HCT116 (cell line): ENCODE measurements around the gene SNX20. TPM values are rescaled to one million over a fixed set of nuclear protein-coding genes. Genes with fewer than 3 reads are reported as not detected.

Experiments
- ATAC-seq: fragments of 200-7000 bp; cut with Tn5 transposase; 2 replicates; pipeline ENCODE4 v1.9.1; 2020; ENCODE audit warnings: mild to moderate bottlenecking, moderate library complexity
- BruUV-seq: library from RNA; stranded (reverse); fragments of 400-500 nt; replicated peaks from 2 replicates; lab custom pipeline; 2021; lab: Mats Ljungman, UMichigan
- CTCF ChIA-PET: fragments of 300-600 bp; sonication (Branson Sonifier 250); formaldehyde crosslinking; loops from one replicate; lab custom pipeline; 2021; ENCODE audit warnings: antibody characterized with exemption; lab: Charles Lee
- POLR2A ChIA-PET: fragments of 300-600, 350-600 bp; sonication (Branson Sonifier 250); formaldehyde crosslinking; loops from one replicate; lab custom pipeline; 2021; ENCODE audit warnings: antibody characterized with exemption; lab: Charles Lee
- RAD21 ChIA-PET, 2 experiments: fragments of 300-600 bp; sonication (Branson Sonifier 250); formaldehyde crosslinking; loops; one replicate each; lab custom pipeline; 2023; ENCODE audit warnings: low total read pairs in 2 of 2; ENCODE audit not compliant: uncharacterized antibody in 2 of 2, unreplicated experiment in 2 of 2, low non-redundant PET in 1 of 2; lab: Charles Lee
- DNase-seq: peaks from one replicate; pipeline ENCODE4 v3.0.0-alpha.2; 2010; ENCODE audit warnings: low read depth, low spot score
- H2AFZ ChIP-seq: fragments of 200-600 bp; shearing (Covaris generic), sonication (generic); 2 replicates; pipeline ENCODE4 v1.6.1; 2017; ENCODE audit warnings: low read depth, mixed run types, mixed read lengths, antibody characterized with exemption, low read length; ENCODE audit not compliant: poor library complexity, severe bottlenecking
- H3K27ac ChIP-seq: 2 replicates; pipeline ENCODE4 v1.5.1; 2012; ENCODE audit warnings: low read depth, low read length
- H3K27me3 ChIP-seq: fragments of 200-600 bp; sonication (generic); 2 replicates; pipeline ENCODE4 v1.6.1; 2016; ENCODE audit warnings: mixed run types, low read length, mixed read lengths; ENCODE audit not compliant: insufficient read depth
- H3K36me3 ChIP-seq, 2 experiments: fragments of 200-500 bp in 1 of 2; fragments of 200-600 bp in 1 of 2; sonication (Bioruptor generic) in 1 of 2; sonication (generic) in 1 of 2; 2 replicates each; pipeline versions ENCODE4 v1.5.1 to v1.6.1; 2014 to 2016; ENCODE audit warnings: low read length in 2 of 2, inconsistent platforms in 1 of 2, mixed read lengths in 1 of 2, mixed run types in 1 of 2; ENCODE audit not compliant: insufficient read depth in 2 of 2, control insufficient read depth in 1 of 2
- H3K4me1 ChIP-seq, 2 experiments: fragments of 200-600 bp in 1 of 2; sonication (generic) in 1 of 2; 2 replicates each; pipeline versions ENCODE4 v1.5.1 to v1.6.1; 2012 to 2017; ENCODE audit warnings: low read length in 2 of 2, inconsistent platforms in 1 of 2, mild to moderate bottlenecking in 1 of 2, mixed read lengths in 1 of 2, mixed run types in 1 of 2, moderate library complexity in 1 of 2; ENCODE audit not compliant: insufficient read depth in 2 of 2, control insufficient read depth in 1 of 2
- H3K4me2 ChIP-seq: fragments of 200-600 bp; sonication (generic); 2 replicates; pipeline ENCODE4 v1.6.1; 2017; ENCODE audit warnings: mixed run types, low read length, mixed read lengths
- H3K4me3 ChIP-seq, 2 experiments: fragments of 200-600 bp in 1 of 2; sonication (generic) in 1 of 2; replicated peaks in 1 of 2; 2 replicates each; pipeline ENCODE4 v1.5.1; 2011 to 2016; ENCODE audit warnings: low read length in 2 of 2, control low read depth in 1 of 2, low read depth in 1 of 2, mild to moderate bottlenecking in 1 of 2, mixed read lengths in 1 of 2, mixed run types in 1 of 2
- H3K79me2 ChIP-seq: fragments of 200-600 bp; sonication (generic); 2 replicates; pipeline ENCODE4 v1.6.1; 2017; ENCODE audit warnings: mild to moderate bottlenecking, mixed run types, low read length, moderate library complexity, mixed read lengths; ENCODE audit not compliant: insufficient read depth
- H3K9ac ChIP-seq: fragments of 200-600 bp; sonication (generic); 2 replicates; pipeline ENCODE4 v1.6.1; 2016; ENCODE audit warnings: low read length, mixed read lengths
- H3K9me2 ChIP-seq: fragments of 200-600 bp; sonication (generic), shearing (Covaris generic); 2 replicates; pipeline ENCODE4 v1.6.1; 2017; ENCODE audit warnings: mixed run types, mild to moderate bottlenecking, moderate library complexity; ENCODE audit not compliant: insufficient read depth
- H3K9me3 ChIP-seq, 2 experiments: fragments of 200-500 bp in 1 of 2; fragments of 200-600 bp in 1 of 2; sonication (Bioruptor generic) in 1 of 2; sonication (generic) in 1 of 2; 2 replicates each; pipeline ENCODE4 v1.6.1; 2014 to 2017; ENCODE audit warnings: low read length in 2 of 2, mixed read lengths in 2 of 2, inconsistent platforms in 1 of 2, low read depth in 1 of 2, mild to moderate bottlenecking in 1 of 2, mixed run types in 1 of 2, moderate library complexity in 1 of 2; ENCODE audit not compliant: control insufficient read depth in 1 of 2, insufficient read depth in 1 of 2
- H4K20me1 ChIP-seq: fragments of 200-600 bp; sonication (generic), shearing (Covaris generic); 2 replicates; pipeline ENCODE4 v1.6.1; 2017; ENCODE audit warnings: mixed run types, mild to moderate bottlenecking, moderate library complexity; ENCODE audit not compliant: insufficient read depth
- ATF3 ChIP-seq: IDR thresholded peaks from 2 replicates; pipeline ENCODE4 v1.6.1; 2012
- CBX3 ChIP-seq: IDR thresholded peaks from 2 replicates; pipeline ENCODE4 v1.6.1; 2012; ENCODE audit warnings: low read depth
- CTCF ChIP-seq, 3 experiments: fragments of 200-600 bp in 1 of 3; sonication (generic) in 1 of 3; IDR thresholded peaks in 2 of 3; conservative IDR thresholded peaks in 1 of 3; 2 replicates each; pipeline ENCODE4 v1.5.1; 2012 to 2017; ENCODE audit warnings: low read depth in 2 of 3, low read length in 2 of 3, antibody characterized with exemption in 1 of 3, borderline replicate concordance in 1 of 3, control low read depth in 1 of 3, mild to moderate bottlenecking in 1 of 3, mixed read lengths in 1 of 3, mixed run types in 1 of 3, moderate library complexity in 1 of 3; ENCODE audit not compliant: insufficient read depth in 1 of 3
- EGR1 ChIP-seq: IDR thresholded peaks from 2 replicates; pipeline ENCODE4 v1.6.1; 2012; ENCODE audit warnings: low read depth
- ELF1 ChIP-seq: IDR thresholded peaks from 2 replicates; pipeline ENCODE4 v1.6.1; 2012; ENCODE audit warnings: low read depth, borderline replicate concordance
- EZH2 ChIP-seq: fragments of 200-600 bp; sonication (generic); IDR thresholded peaks from 2 replicates; pipeline ENCODE4 v1.6.1; 2017; ENCODE audit warnings: antibody characterized with exemption, mixed run types
- FOSL1 ChIP-seq: IDR thresholded peaks from 2 replicates; pipeline ENCODE4 v1.6.1; 2012; ENCODE audit warnings: low read depth
- JUND ChIP-seq: IDR thresholded peaks from 2 replicates; pipeline ENCODE4 v1.6.1; 2012
- MAX ChIP-seq: IDR thresholded peaks from 2 replicates; pipeline ENCODE4 v1.6.1; 2012
- POLR2AphosphoS5 ChIP-seq: IDR thresholded peaks from 2 replicates; pipeline ENCODE4 v1.6.1; 2011; ENCODE audit warnings: mild to moderate bottlenecking, low read depth, low read length, moderate library complexity
- RAD21 ChIP-seq: IDR thresholded peaks from 2 replicates; pipeline ENCODE4 v1.6.1; 2012; ENCODE audit warnings: low read depth, mild to moderate bottlenecking
- REST ChIP-seq: IDR thresholded peaks from 2 replicates; pipeline ENCODE4 v1.6.1; 2012; ENCODE audit warnings: low read depth
- SIN3A ChIP-seq: IDR thresholded peaks from 2 replicates; pipeline ENCODE4 v1.6.1; 2012; ENCODE audit warnings: low read depth
- YY1 ChIP-seq: IDR thresholded peaks from 2 replicates; pipeline ENCODE4 v1.6.1; 2011; ENCODE audit warnings: low read length, low read depth, moderate library complexity, mild to moderate bottlenecking; ENCODE audit not compliant: insufficient replicate concordance; ENCODE audit errors: extremely low read depth
- ZBTB33 ChIP-seq: IDR thresholded peaks from 2 replicates; pipeline ENCODE4 v1.6.1; 2011; ENCODE audit warnings: mild to moderate bottlenecking, low read length, moderate library complexity; ENCODE audit not compliant: insufficient replicate concordance; ENCODE audit errors: extremely low read depth
- ZFX ChIP-seq: fragments of 450-650 bp; IDR thresholded peaks from 2 replicates; pipeline ENCODE4 v1.6.1; 2017
- ZNF274 ChIP-seq: fragments of 200-500 bp; sonication (Bioruptor generic); IDR thresholded peaks from 2 replicates; pipeline ENCODE4 v1.6.1; 2014; ENCODE audit warnings: mild to moderate bottlenecking, low read depth, low read length, inconsistent platforms
- intact Hi-C: fragments of 100-400 bp; cut with micrococcal nuclease; formaldehyde crosslinking; loops from 2 replicates; pipeline ENCODE4 v1.10.0; 2022
- total RNA-seq: library from RNA; stranded (reverse); gene quantifications from one replicate; pipeline ENCODE4 v1.2.1, GENCODE V29; 2021; ENCODE audit not compliant: unreplicated experiment

Gene SNX20
- total RNA-seq, 1 experiment from 2014 or later, result 0.07 TPM

GRCh38 chr16:50683689-50684374 is 2.7 kb upstream of the SNX20 start:
- Histone ChIP-seq H3K9ac (no peak overlapping the region), H3K4me2 (no peak overlapping the region), H3K4me1 (no peaks in the 10 kb centered on the region), H3K9me3 (no peaks in the 10 kb centered on the region), H3K9me2 (no peaks in the 10 kb centered on the region), H3K36me3 (no peaks in the 10 kb centered on the region), H2AFZ (no peak overlapping the region), H3K79me2 (no peaks in the 10 kb centered on the region), H3K27me3 (no peaks in the 10 kb centered on the region), H3K27ac (no peak overlapping the region), H4K20me1 (no peaks in the 10 kb centered on the region), H3K4me3 (no peak overlapping the region)
- ATAC-seq (no peak), DNase-seq (no peak)
- TF ChIP-seq YY1 (no peak), CTCF (IDR thresholded peaks at IDR 0.05 in 2 of 3, conservative IDR thresholded peaks at IDR 0.05 in 1 of 3; ENCODE audit: borderline replicate concordance in 1 of 3, insufficient read depth in 1 of 3, low read depth in 2 of 3, low read length in 2 of 3) (no peak), MAX (no peak), ELF1 (no peak), ZNF274 (no peak), ZBTB33 (no peak), CBX3 (no peak), REST (no peak), JUND (no peak), ZFX (no peak), POLR2AphosphoS5 (no peak), FOSL1 (no peak), RAD21 (no peak), EGR1 (no peak), EZH2 (no peak), ATF3 (no peak), SIN3A (no peak)
- ChIA-PET RAD21 (no interaction called here), CTCF (no interaction called here), POLR2A (no interaction called here)
- intact Hi-C loops, result no loop called here
- BruUV-seq, result no TSS peak
